GM18909 (cell line): ENCODE results near the gene CALM3.

Source experiments
- ATAC-seq: cut with Tn5 transposase; IDR thresholded peaks from one replicate; pipeline ENCODE4 v1.9.1; 2021; ENCODE audit warnings: mild to moderate bottlenecking; ENCODE audit not compliant: unreplicated experiment, poor library complexity

Gene CALM3

DNA sequence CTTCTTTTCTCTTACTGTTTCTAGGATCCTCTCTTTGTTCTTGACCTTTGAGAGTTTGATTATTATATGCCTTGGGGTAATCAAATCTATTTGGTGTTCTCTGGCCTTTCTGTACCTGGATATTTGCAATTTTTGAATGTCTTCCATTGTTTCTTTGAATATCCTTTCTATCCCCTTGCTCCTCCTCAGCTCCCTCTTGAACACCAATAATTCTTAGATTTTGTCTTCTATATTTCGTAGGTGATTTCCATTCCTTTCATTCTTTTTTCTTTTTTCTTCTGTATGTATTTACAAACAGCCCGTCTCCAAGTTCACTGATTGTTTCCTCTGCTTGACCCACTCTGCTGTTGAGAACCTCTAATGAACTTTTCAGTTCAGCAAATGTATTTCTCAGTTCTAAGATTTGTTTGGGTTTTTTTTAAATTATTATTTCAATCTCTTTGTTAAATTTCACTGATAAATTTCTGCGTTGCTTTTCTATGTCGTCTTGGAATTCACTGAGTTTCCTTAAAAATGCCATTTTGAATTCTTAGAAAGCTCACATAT lies 2.7 kb upstream of the CALM3 start:
- ATAC-seq, result no peak

DNA sequence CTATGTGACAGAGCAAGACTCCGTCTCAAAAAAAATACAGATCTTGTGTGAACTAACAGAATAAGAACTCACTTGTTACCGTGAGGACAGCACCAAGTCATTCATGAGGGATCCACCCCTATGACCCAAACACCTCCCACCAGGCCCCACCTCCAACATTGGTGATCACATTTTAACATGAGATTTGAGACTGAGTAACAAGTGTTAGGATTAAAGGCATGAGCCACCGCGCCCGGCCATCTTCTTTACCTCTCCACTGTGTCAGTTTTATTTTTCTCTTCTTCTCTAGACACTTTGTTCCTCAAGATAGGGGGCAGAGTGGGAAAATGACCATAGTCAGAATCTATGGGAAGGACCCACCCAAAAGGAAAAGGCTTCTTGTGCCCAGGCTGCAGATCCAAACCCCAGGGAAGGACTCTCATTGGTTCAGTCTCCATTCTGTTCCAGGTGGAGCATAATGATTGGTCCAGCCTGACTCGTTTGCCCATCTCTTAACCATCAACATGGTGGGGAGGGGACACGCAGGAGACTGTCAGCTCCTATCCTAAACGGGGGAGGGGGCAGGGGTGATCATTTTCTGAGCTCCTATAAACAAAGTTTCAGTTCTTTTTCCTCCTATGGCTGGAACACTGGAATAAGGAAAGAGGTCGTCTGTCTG lies 1.3 kb upstream of the CALM3 start:
- ATAC-seq, result no peak

GRCh38 chr19:46600384-46601317 lies 479 bp upstream of the CALM3 start:
- peak; percentile 87 for ATAC-seq

GRCh38 chr19:46602392-46603194 lies 1.5 kb downstream of the CALM3 start:
- ATAC-seq, result no peak

- ATAC-seq, result no peak
Measured at GRCh38 chr19:46603195-46603637, 2.1 kb downstream of the CALM3 start.

DNA sequence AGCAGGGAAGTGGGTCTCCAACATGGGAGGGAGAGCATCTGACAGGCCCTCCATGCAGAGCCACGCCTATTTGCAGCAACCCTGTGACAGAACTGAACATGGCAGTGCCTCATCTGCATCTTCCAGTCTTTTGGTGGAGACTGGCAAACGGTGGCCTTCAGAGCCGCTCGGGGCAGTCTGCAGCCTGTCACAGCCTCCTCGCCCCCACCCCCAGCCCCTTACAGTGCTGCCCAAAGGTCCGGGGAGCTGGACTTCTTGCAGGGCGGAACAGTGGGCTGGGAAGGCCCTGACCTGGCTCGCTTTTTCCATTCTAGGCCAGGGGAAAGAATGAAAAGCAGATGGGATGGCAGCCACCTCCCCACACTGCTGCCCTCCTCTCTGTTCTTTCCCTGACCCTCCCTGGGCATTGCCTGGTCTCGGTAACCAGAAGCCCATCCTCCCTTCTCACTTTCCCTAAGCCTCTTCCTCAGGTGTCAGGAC lies 2.7 kb downstream of the CALM3 start:
- no peak for ATAC-seq

- ATAC-seq, result no peak
Measured at GRCh38 chr19:46604781-46605355, 3.7 kb downstream of the CALM3 start.

GRCh38 chr19:46605356-46605821 lies 4.3 kb downstream of the CALM3 start:
- ATAC-seq, result no peak

DNA sequence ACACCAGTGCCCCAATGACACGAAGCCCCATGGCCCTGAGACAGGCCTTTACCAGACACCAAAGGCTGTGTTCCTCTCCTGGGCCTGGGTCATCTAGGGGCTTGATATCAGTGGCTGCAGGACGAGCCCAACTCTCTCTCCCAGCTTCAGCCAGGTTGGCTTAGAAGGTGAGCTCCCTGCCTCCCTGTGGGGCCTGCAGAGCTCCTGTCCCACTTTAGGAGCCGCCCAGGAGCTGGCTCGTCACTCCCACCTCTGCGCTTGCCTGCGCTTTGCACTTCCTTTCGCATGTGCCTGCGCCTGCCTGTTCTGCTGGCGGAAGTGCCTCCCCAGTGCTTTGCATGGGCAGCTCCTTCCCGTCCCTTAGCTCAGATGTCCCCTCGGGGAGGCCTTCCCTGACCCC lies 4.9 kb downstream of the CALM3 start:
- no peak for ATAC-seq

DNA sequence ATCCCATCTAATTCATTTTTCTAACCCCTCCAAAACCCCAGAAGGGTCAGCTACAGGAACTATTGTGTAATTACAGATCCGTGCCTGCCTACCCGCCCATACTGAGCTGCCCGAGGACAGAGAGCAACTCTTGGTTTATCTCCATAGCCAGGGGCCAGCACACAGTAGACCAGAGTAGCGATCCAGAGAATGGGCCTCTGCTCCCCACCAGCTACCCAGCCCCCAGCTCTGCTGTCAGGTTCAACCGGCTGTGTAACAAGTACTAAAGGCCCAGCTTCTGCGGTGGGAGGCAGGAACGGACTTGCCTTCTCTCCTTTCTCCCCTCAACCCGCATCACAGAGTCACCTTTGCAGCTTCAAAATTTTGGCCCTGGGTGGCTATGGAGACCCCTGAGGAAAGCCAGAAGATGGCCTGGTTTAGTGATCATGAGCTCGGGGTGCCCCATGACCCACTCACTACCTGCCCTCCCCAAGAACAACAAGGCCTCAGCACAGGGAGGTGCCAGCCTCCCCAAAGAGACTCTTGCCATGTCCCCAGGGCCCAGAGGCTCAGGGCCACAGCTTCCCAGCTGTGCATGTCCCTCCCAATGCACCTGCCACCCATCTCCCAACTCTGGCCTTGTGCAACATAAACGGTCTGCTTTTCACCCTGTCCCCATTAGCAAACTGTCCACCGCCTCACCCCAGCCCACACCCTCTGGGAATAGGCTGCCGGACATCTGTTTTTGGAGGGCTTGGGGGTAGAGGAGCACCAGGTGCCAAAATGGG lies 5.7 kb downstream of the CALM3 start:
- no peak for ATAC-seq

DNA sequence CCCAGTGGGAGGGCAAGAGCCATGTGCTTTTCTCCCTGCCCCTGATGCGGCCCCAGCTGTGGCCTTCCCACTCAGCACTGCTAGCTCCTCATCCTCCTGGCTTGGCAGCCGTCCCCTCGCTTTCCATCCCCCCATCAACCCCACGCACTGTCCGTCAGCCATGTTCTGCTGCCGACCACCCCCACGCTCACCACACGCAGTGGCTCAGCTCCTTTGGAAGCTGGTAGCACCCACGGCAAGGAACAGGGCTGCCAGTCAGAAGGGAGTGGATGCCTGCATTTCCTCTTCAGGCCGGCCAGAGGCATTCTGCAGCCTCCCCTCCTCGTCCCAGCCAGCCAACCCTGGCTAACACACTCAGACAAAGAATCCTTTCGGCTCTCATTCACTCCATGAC lies 6.3 kb downstream of the CALM3 start:
- no peak for ATAC-seq

DNA sequence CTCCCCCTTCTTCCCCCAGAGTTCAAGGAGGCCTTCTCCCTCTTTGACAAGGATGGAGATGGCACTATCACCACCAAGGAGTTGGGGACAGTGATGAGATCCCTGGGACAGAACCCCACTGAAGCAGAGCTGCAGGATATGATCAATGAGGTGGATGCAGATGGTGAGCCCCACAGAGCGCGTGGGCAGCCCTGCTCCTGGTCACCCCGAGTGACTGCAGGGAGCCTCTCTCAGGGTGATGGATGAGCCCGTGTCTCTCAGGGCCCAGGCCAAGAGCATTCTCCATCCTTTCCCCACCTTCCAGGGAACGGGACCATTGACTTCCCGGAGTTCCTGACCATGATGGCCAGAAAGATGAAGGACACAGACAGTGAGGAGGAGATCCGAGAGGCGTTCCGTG lies 7.0 kb downstream of the CALM3 start:
- no peak for ATAC-seq

DNA sequence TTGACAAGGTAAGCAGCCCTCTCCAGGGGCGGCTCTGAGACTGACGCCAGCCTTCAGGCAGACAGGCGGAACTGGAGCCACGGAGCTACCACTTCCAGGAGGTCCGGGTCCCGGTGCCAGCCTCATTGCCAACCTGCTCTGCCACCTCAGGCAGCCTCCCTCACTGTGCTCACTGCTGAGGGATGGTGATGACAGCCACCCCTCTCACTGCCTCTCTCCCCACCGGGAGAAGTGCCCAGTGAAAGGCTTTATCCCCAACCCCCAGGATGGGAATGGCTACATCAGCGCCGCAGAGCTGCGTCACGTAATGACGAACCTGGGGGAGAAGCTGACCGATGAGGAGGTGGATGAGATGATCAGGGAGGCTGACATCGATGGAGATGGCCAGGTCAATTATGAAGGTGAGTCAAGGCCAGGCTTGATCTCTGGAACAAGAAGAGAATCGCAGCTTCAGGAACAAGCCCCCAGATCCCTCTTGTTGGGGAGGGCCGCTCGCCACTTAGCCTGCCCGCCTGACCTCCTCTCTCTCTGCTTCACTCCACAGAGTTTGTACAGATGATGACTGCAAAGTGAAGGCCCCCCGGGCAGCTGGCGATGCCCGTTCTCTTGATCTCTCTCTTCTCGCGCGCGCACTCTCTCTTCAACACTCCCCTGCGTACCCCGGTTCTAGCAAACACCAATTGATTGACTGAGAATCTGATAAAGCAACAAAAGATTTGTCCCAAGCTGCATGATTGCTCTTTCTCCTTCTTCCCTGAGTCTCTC lies 7.6 kb downstream of the CALM3 start:
- ATAC-seq, result no peak

DNA sequence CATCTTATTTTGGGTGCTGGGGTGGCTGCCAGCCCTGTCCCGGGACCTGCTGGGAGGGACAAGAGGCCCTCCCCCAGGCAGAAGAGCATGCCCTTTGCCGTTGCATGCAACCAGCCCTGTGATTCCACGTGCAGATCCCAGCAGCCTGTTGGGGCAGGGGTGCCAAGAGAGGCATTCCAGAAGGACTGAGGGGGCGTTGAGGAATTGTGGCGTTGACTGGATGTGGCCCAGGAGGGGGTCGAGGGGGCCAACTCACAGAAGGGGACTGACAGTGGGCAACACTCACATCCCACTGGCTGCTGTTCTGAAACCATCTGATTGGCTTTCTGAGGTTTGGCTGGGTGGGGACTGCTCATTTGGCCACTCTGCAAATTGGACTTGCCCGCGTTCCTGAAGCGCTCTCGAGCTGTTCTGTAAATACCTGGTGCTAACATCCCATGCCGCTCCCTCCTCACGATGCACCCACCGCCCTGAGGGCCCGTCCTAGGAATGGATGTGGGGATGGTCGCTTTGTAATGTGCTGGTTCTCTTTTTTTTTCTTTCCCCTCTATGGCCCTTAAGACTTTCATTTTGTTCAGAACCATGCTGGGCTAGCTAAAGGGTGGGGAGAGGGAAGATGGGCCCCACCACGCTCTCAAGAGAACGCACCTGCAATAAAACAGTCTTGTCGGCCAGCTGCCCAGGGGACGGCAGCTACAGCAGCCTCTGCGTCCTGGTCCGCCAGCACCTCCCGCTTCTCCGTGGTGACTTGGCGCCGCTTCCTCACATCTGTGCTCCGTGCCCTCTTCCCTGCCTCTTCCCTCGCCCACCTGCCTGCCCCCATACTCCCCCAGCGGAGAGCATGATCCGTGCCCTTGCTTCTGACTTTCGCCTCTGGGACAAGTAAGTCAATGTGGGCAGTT lies 8.6 kb downstream of the CALM3 start:
- ATAC-seq, result no peak

GRCh38 chr19:46610413-46610775 lies 9.3 kb downstream of the CALM3 start:
- no peak for ATAC-seq

DNA sequence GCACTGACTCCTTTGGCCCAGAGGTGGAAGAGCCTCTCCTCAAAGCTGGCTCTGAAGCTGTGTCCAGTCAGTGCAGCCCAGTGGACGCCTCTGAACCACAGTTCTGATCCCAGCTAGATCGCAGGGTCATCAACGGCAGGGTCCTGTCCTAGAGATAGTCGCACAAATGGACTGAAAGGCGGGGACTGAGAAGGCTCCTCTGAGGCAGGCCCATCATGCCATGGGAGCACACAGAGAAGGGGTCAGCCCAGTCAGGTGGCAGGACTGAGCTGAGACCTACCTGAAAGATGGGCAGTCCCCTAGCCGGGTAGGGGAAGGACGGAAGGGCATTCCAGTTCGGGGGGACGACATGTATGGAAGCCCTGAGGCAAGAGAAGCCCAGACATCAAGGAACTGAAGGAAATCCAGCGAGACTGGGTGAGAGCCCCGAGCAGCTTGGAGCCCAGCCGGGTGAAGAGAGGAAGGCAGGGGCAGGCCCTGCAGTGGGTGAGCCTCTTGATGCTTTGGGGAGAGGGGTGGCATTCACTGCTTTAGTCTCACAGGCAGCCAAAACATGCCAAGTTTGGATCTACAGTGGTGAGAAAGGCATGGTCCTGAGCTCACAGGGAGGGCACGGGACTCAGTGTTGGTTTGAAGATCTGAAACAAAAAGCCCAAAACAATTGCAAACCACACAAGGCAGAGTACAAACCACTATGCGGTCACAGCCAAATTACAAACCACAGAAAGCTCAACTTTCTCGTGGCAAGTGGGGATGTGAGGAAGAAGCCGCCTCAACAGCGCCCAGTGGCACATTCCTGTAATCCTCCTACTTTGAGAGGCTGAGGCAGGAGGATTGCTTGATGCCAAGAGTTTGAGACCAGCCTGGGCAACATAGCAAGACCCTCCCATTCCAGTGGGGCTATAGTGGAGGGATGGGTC lies 10.0 kb downstream of the CALM3 start:
- ATAC-seq, result no peak

DNA sequence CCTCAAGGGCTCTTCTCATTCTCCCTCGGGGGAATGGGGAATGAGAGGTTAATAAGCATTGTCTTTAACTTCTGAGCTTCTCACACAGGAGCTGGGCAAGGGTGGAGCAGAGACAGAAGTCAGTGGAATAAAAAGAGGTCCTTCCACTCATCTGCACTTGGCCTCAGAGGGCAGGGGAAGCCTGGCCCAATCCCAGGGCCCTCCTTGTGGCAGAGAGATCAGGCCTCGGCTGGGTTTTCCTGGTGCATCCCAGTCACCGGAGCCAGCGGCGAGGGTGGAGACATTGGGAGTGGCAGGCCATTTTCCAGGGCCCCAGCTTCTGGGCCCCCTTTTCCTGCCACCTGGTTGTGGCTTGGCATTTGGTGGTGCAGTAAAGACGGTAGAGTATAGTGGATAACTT lies 10.6 kb downstream of the CALM3 start:
- no peak for ATAC-seq
